OCI-LY3 (cell line): Measurements from ENCODE around the gene SUPT3H.

Experiments
- CTCF ChIP-seq: fragments of 200-600, 300-600 bp; sonication (generic); IDR thresholded peaks from 2 replicates; pipeline ENCODE4 v1.5.1; 2014; ENCODE audit warnings: antibody characterized with exemption, low read length, low read depth
- EZH2phosphoT487 ChIP-seq: fragments of 200-600 bp; shearing (Covaris generic); IDR thresholded peaks from 2 replicates; pipeline ENCODE4 v1.6.1; 2018; ENCODE audit warnings: antibody characterized with exemption, mixed run types, low read depth

DNA sequence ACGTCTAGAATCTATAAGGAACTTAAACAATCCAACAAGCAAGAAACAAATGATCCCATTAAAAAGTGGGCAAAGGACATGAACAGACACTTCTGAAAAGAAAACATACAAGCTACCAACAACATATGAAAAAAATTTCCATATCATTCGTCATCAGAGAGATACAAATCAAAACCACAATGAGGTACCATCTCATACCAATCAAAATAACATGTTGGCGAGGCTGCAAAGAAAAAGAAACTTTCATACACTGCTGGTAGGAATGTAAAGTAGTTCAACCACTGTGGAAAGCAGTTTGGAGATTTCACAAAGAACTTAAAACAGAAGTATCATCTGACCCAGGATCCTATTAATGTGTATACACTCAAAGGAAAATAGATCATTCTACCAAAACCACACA, 293.5 kb downstream of the SUPT3H start:
- TF ChIP-seq CTCF (no peak), EZH2phosphoT487 (no peak)
